ENCODE data around the gene NBPF14. TPM values are rescaled to one million over a fixed set of nuclear protein-coding genes. Genes with fewer than 3 reads are reported as not detected.
"Not testable (repeated sequence)": the region's sequence is repeated elsewhere in the genome, so short reads cannot be mapped to it uniquely, and the experiment has no call there.

NBPF14 gene
- polyA plus RNA-seq, 4 donors = 2.9 to 9.0 (median 6.2) TPM

DNA sequence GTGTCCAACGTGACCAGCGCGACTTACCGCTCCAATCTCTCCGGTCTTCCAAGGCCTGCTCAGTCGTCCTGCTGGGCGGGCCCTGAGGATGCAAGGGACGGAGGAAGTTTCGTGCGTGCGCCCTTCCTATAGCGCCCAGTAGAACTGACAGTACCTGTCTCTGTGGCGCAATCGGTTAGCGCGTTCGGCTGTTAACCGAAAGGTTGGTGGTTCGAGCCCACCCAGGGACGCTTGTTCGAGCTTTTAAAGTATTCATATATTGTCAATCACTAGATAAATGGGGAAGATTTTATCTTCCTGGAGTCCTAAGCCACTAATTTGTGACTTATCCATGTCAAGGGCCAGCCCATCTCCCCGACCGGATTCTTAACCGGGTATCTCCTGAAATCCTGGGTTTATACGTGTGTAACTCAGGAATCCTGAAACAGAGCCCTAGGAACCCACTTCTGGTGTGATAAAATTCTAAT lies 66.7 kb downstream of the NBPF14 start:
- not testable (repeated sequence) for H3K27ac ChIP-seq (ENCODE audit: low read depth in 1 of 3, low read length in 2 of 3); H3K27me3 ChIP-seq (ENCODE audit: control insufficient read depth in 3 of 3, insufficient read depth in 3 of 3, low read length in 3 of 3); H3K36me3 ChIP-seq (ENCODE audit: control insufficient read depth in 3 of 3, insufficient read depth in 2 of 3, low read depth in 1 of 3, low read length in 3 of 3); FAIRE-seq; H3K9me3 ChIP-seq (ENCODE audit: control insufficient read depth in 2 of 2, insufficient read depth in 1 of 2, low read depth in 1 of 2, low read length in 1 of 2); H3K4me1 ChIP-seq (ENCODE audit: control insufficient read depth in 3 of 3, insufficient read depth in 2 of 3, low read depth in 1 of 3, low read length in 2 of 3)
- H3K4me3 ChIP-seq (ENCODE audit: low read depth in 1 of 3, low read length in 3 of 3) = peak overlapping the region in 1 of 3 donors; percentile 15
- 3 to 5% (median 3%) methylated on average over 11 to 25 of the region's 25 CpGs for WGBS, 3 donors
- DNase-seq = peak in 1 of 2 donors; percentile 16

DNA sequence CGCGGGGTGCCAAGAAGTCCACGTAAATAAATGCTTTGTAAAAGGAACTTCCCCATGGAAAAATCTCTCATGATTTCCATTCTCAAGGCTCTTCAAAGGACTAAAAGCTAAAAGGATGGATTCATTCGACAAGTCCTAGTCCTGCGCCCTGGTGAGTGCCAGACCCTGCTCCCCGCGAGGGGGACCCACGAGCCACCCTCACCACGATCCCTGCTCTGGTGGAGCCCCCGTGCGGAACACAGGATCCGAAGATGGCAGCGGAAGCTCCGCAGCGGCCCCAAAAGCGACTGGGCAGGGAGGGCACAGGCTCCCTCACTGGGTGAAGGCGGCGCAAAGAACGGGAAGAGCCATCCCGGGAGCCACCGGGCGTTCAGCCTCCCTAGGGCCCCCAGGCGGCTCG lies 67.2 kb downstream of the NBPF14 start:
- not testable (repeated sequence) for FAIRE-seq; H3K27ac ChIP-seq (ENCODE audit: low read depth in 1 of 3, low read length in 2 of 3)

DNA sequence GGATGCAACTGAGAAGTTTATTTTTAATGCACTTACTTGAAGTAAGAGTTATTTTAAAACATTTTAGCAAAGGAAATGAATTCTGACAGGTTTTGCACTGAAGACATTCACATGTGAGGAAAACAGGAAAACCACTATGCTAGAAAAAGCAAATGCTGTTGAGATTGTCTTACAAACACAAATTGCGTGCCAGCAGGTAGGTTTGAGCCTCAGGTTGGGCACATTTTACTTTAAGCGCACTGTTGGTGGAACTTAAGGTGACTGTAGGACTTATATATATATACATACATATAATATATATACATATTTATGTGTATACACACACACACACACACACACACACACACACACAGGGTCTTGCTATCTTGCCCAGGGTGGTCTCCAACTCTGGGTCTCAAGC lies 69.2 kb downstream of the NBPF14 start:
- FAIRE-seq = not testable (repeated sequence)
- 63 to 79% (median 64%) methylated on average over 2 of the region's 2 CpGs for WGBS, 3 donors

More for the DNA sequence above, 67.2 kb downstream of the NBPF14 start:
- 0% methylated on average over 3 to 5 of the region's 24 CpGs for WGBS, 3 donors
- H3K4me1 ChIP-seq (ENCODE audit: control insufficient read depth in 3 of 3, insufficient read depth in 2 of 3, low read depth in 1 of 3, low read length in 2 of 3); DNase-seq; H3K27me3 ChIP-seq (ENCODE audit: control insufficient read depth in 3 of 3, insufficient read depth in 3 of 3, low read length in 3 of 3); H3K9me3 ChIP-seq (ENCODE audit: control insufficient read depth in 2 of 2, insufficient read depth in 1 of 2, low read depth in 1 of 2, low read length in 1 of 2); H3K36me3 ChIP-seq (ENCODE audit: control insufficient read depth in 3 of 3, insufficient read depth in 2 of 3, low read depth in 1 of 3, low read length in 3 of 3); H3K4me3 ChIP-seq (ENCODE audit: low read depth in 1 of 3, low read length in 3 of 3): not testable (repeated sequence)

DNA sequence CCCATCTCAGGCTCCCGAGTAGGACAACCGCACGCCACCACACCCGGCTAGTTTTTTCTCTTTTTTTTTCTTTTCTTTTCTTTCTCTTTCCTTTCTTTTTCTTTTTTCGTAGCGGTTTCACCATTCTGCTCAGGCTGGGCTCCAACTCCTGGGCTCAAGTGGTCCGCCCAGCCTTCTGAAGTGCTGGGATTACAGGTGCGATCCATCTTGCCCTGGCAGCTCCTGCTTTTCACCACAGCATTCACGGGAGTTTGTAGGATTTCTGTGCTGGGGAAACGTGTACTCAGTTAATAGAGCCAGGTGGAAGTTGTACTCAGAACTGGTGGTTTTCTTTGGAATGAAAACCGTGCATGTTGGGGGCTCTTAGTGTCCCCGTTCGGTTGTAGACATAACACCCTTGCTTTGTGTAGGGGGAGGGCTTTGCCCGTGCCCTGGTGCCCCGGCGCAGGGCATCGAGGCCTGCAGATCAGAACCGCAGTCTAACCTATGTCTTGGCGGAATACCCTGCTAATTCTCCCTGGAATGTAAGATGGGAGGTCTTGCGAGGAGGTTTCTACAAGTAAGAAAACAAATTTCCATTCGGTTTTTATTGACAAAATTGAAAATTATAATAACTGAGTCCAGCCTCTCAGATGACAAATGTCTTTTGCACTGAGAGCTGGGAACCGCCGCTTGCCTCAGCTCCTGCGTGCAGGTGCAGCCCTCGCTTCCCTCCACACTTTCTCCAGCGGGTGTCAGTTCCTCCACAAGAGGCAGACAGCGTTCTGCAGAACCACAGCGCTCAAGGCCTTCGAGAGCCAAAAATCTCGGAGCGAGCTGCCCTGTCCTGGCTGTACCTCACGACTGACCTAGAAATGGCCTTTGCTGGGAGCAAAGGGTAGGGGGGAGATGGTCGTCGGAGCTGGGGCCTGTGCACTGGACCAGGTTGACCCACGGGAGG lies 72.3 kb downstream of the NBPF14 start:
- H3K9me3 ChIP-seq (ENCODE audit: control insufficient read depth in 2 of 2, insufficient read depth in 1 of 2, low read depth in 1 of 2, low read length in 1 of 2); H3K4me3 ChIP-seq (ENCODE audit: low read depth in 1 of 3, low read length in 3 of 3); H3K27me3 ChIP-seq (ENCODE audit: control insufficient read depth in 3 of 3, insufficient read depth in 3 of 3, low read length in 3 of 3); DNase-seq; H3K36me3 ChIP-seq (ENCODE audit: control insufficient read depth in 3 of 3, insufficient read depth in 2 of 3, low read depth in 1 of 3, low read length in 3 of 3); FAIRE-seq; H3K4me1 ChIP-seq (ENCODE audit: control insufficient read depth in 3 of 3, insufficient read depth in 2 of 3, low read depth in 1 of 3, low read length in 2 of 3): not testable (repeated sequence)
- WGBS, 3 donors = 29 to 43% (median 41%) methylated on average over 8 to 19 of the region's 35 CpGs
- peak overlapping the region in 2 of 3 donors; percentile 87 for H3K27ac ChIP-seq (ENCODE audit: low read depth in 1 of 3, low read length in 2 of 3)

More for the DNA sequence above, 69.2 kb downstream of the NBPF14 start:
- H3K27ac ChIP-seq (ENCODE audit: low read depth in 1 of 3, low read length in 2 of 3); H3K9me3 ChIP-seq (ENCODE audit: control insufficient read depth in 2 of 2, insufficient read depth in 1 of 2, low read depth in 1 of 2, low read length in 1 of 2); H3K27me3 ChIP-seq (ENCODE audit: control insufficient read depth in 3 of 3, insufficient read depth in 3 of 3, low read length in 3 of 3); H3K36me3 ChIP-seq (ENCODE audit: control insufficient read depth in 3 of 3, insufficient read depth in 2 of 3, low read depth in 1 of 3, low read length in 3 of 3); H3K4me1 ChIP-seq (ENCODE audit: control insufficient read depth in 3 of 3, insufficient read depth in 2 of 3, low read depth in 1 of 3, low read length in 2 of 3); DNase-seq; H3K4me3 ChIP-seq (ENCODE audit: low read depth in 1 of 3, low read length in 3 of 3): not testable (repeated sequence)

DNA sequence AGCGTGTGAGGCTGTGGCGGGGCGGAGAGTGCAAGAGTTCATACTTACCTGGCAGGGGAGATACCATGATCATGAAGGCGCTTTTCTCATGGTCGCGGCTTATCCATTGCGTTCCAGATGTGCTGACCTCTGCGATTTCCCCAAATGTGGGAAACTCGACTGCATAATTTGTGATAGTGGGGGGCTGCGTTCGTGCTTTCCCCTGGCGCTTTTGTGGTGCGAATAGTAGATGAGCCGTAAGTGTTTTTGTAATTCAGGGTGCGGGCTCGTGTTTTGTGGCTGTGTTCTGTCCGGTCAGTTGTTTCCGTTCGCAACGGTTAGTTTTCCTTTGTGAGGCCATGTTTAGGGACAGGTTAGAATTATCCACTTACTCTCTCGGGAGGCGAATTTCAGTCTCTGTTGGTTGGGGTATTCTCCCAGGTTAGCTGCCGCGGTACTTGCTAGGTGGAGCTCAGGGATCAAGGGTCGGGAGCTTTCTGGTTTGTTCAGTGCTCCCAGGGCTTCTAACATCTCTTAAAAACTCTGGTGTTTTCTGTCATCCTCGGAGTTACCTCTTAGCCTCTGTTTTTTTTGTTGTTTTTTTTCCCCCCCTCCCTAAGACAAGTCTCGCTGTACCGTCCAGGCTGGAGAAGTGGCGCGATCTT lies 73.1 kb downstream of the NBPF14 start:
- not testable (repeated sequence) for FAIRE-seq; H3K9me3 ChIP-seq (ENCODE audit: control insufficient read depth in 2 of 2, insufficient read depth in 1 of 2, low read depth in 1 of 2, low read length in 1 of 2); H3K4me1 ChIP-seq (ENCODE audit: control insufficient read depth in 3 of 3, insufficient read depth in 2 of 3, low read depth in 1 of 3, low read length in 2 of 3); H3K27me3 ChIP-seq (ENCODE audit: control insufficient read depth in 3 of 3, insufficient read depth in 3 of 3, low read length in 3 of 3); H3K36me3 ChIP-seq (ENCODE audit: control insufficient read depth in 3 of 3, insufficient read depth in 2 of 3, low read depth in 1 of 3, low read length in 3 of 3)
- WGBS, 3 donors = 0 to 1% (median 0%) methylated on average over 25 to 30 of the region's 30 CpGs
- peak; percentile 89 to 98 for DNase-seq
- peak overlapping the region in 2 of 3 donors; percentile 32 to 46 for H3K4me3 ChIP-seq (ENCODE audit: low read depth in 1 of 3, low read length in 3 of 3)
- H3K27ac ChIP-seq (ENCODE audit: low read depth in 1 of 3, low read length in 2 of 3) = peak overlapping the region in 2 of 3 donors; percentile 87

DNA sequence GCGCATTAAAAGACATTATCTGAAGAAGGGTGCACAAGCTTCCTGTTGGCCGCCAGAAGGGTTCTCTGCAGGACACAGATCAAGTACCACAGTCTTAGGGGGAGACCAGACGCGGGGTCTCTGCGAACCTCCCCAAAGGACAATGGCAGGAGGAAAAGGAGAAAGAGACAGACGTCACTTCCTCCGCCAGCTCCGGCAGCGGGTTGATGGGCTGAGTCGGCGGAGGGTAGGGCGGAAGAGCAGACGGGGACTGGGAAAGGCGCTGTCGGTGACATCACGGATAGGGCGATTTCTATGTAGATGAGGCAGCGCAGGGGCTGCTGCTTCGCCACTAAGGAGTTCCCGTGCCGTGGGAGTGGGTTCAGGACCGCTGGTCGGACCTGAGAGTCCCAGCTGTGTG lies 73.7 kb downstream of the NBPF14 start:
- peak overlapping the region in 2 of 3 donors; percentile 19 to 32 for H3K4me3 ChIP-seq (ENCODE audit: low read depth in 1 of 3, low read length in 3 of 3)
- FAIRE-seq; H3K9me3 ChIP-seq (ENCODE audit: control insufficient read depth in 2 of 2, insufficient read depth in 1 of 2, low read depth in 1 of 2, low read length in 1 of 2); H3K4me1 ChIP-seq (ENCODE audit: control insufficient read depth in 3 of 3, insufficient read depth in 2 of 3, low read depth in 1 of 3, low read length in 2 of 3); H3K36me3 ChIP-seq (ENCODE audit: control insufficient read depth in 3 of 3, insufficient read depth in 2 of 3, low read depth in 1 of 3, low read length in 3 of 3); H3K27me3 ChIP-seq (ENCODE audit: control insufficient read depth in 3 of 3, insufficient read depth in 3 of 3, low read length in 3 of 3): not testable (repeated sequence)
- 0 to 1% (median 1%) methylated on average over 12 to 17 of the region's 23 CpGs for WGBS, 3 donors
- DNase-seq = peak; percentile 76 to 90
- peak overlapping the region; percentile 20 to 87 (median 60) for H3K27ac ChIP-seq (ENCODE audit: low read depth in 1 of 3, low read length in 2 of 3)

DNA sequence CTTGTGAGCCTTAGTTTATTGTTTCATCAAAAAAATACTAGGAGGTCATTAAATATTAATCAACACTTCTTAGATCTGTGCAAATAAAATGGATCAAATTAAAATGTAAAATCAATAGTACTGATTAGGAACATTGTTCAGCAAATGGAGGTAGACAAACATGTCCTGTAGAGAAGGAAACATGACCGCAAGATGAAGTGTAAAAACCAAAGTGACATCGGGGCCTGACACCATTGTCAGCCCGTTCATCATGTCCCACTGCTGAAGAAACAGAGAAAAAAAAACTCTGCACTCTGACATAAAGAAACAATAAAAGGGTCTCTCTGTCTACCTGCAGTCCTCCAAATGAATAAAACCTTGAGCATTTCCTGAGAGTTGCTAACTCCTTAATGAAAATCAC lies 81.5 kb downstream of the NBPF14 start:
- not testable (repeated sequence) for FAIRE-seq; H3K36me3 ChIP-seq (ENCODE audit: control insufficient read depth in 3 of 3, insufficient read depth in 2 of 3, low read depth in 1 of 3, low read length in 3 of 3); H3K27me3 ChIP-seq (ENCODE audit: control insufficient read depth in 3 of 3, insufficient read depth in 3 of 3, low read length in 3 of 3); DNase-seq; H3K9me3 ChIP-seq (ENCODE audit: control insufficient read depth in 2 of 2, insufficient read depth in 1 of 2, low read depth in 1 of 2, low read length in 1 of 2); H3K4me1 ChIP-seq (ENCODE audit: control insufficient read depth in 3 of 3, insufficient read depth in 2 of 3, low read depth in 1 of 3, low read length in 2 of 3); H3K27ac ChIP-seq (ENCODE audit: low read depth in 1 of 3, low read length in 2 of 3); H3K4me3 ChIP-seq (ENCODE audit: low read depth in 1 of 3, low read length in 3 of 3)
- WGBS, 3 donors = no CpG with 5 or more reads among the region's 3 CpGs

DNA sequence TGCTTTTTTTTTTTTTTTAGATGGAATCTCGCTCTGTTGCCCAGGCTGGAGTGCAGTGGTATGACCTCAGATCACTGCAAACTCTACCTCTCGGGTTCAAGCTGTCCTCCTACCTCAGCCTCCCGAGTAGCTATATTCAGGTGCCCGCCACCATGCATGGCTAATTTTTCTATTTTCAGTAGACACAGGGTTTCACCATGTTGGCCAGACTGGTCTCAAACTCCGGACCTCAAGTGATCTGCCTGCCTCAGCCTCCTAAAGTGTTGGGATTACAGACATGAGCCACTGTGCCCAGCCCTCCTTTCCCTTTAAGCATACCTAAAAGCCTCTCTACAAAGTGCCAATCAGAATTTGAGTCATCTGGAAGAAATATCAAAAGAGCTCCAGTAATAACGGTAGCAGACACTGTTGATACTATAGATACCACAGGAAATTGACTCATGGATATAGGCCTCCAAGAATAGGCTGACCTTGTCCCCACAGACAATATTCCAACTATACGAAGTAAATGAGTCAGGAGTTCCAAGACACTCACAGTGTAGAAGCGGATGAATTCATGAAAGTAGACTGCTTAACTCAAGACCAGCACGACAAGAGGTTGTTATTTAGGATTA lies 83.1 kb downstream of the NBPF14 start:
- not testable (repeated sequence) for H3K27ac ChIP-seq (ENCODE audit: low read depth in 1 of 3, low read length in 2 of 3); H3K4me3 ChIP-seq (ENCODE audit: low read depth in 1 of 3, low read length in 3 of 3); H3K27me3 ChIP-seq (ENCODE audit: control insufficient read depth in 3 of 3, insufficient read depth in 3 of 3, low read length in 3 of 3); H3K4me1 ChIP-seq (ENCODE audit: control insufficient read depth in 3 of 3, insufficient read depth in 2 of 3, low read depth in 1 of 3, low read length in 2 of 3); H3K36me3 ChIP-seq (ENCODE audit: control insufficient read depth in 3 of 3, insufficient read depth in 2 of 3, low read depth in 1 of 3, low read length in 3 of 3); FAIRE-seq; H3K9me3 ChIP-seq (ENCODE audit: control insufficient read depth in 2 of 2, insufficient read depth in 1 of 2, low read depth in 1 of 2, low read length in 1 of 2); DNase-seq
- 65 to 76% (median 73%) methylated on average over 8 to 9 of the region's 9 CpGs for WGBS, 3 donors

Data from small intestine (tissue), 7 donors.